Thoracic aorta (tissue), 2 donors: ENCODE data around the gene SMAD4. TPM values are rescaled to one million over a fixed set of nuclear protein-coding genes. Genes with fewer than 3 reads are reported as not detected.

Experiments used
- ATAC-seq: fragments of 150-250 bp; one replicate; pipeline ENCODE4 v1.8.0; 2017; ENCODE audit warnings: low read depth; ENCODE audit not compliant: insufficient number of reproducible peaks, low FRiP score
- DNase-seq: peaks from one replicate; pipeline ENCODE4 v3.0.0-alpha.2; 2020; ENCODE audit warnings: low spot score
- H3K27ac ChIP-seq, 2 donors: fragments of 200-600 bp; sonication (generic); 1 replicate in 1 of 2; 2 replicates in 1 of 2; pipeline ENCODE4 v1.5.1; 2016; ENCODE audit warnings: mild to moderate bottlenecking in 2 of 2, moderate library complexity in 2 of 2
- H3K27me3 ChIP-seq: fragments of 200-600 bp; sonication (generic); replicated peaks from 2 replicates; pipeline ENCODE4 v1.6.0; 2016; ENCODE audit warnings: mild to moderate bottlenecking; ENCODE audit not compliant: insufficient read depth
- H3K36me3 ChIP-seq: fragments of 200-600 bp; sonication (generic); one replicate; pipeline ENCODE4 v1.5.1; 2016
- H3K4me1 ChIP-seq, 2 donors: fragments of 200-600 bp; sonication (generic); 1 replicate in 1 of 2; 2 replicates in 1 of 2; pipeline versions ENCODE4 v1.5.1 to v1.6.0; 2016; ENCODE audit warnings: low read depth in 2 of 2, mild to moderate bottlenecking in 1 of 2; ENCODE audit not compliant: control insufficient read depth in 1 of 2
- H3K4me3 ChIP-seq: fragments of 200-600 bp; sonication (generic); 2 replicates; pipeline ENCODE4 v1.5.1; 2016; ENCODE audit warnings: mild to moderate bottlenecking
- H3K9me3 ChIP-seq: fragments of 200-600 bp; sonication (generic); 2 replicates; pipeline ENCODE4 v1.5.1; 2016
- total RNA-seq, 2 donors: library from RNA; depleted of rRNA; stranded (reverse); fragments of >200 nt; gene quantifications; one replicate each; pipeline versions ENCODE4 v1.1.0 to v1.2.3, GENCODE V29; 2016
- TF ChIP-seq, protein P1 (sequence below): fragments of 200-600 bp; sonication (generic); IDR thresholded peaks from one replicate; pipeline ENCODE4 v1.5.1; 2019; ENCODE audit warnings: antibody characterized with exemption

SMAD4 gene
- total RNA-seq, 2 donors from 2014 or later, result 115 to 155 TPM

DNA sequence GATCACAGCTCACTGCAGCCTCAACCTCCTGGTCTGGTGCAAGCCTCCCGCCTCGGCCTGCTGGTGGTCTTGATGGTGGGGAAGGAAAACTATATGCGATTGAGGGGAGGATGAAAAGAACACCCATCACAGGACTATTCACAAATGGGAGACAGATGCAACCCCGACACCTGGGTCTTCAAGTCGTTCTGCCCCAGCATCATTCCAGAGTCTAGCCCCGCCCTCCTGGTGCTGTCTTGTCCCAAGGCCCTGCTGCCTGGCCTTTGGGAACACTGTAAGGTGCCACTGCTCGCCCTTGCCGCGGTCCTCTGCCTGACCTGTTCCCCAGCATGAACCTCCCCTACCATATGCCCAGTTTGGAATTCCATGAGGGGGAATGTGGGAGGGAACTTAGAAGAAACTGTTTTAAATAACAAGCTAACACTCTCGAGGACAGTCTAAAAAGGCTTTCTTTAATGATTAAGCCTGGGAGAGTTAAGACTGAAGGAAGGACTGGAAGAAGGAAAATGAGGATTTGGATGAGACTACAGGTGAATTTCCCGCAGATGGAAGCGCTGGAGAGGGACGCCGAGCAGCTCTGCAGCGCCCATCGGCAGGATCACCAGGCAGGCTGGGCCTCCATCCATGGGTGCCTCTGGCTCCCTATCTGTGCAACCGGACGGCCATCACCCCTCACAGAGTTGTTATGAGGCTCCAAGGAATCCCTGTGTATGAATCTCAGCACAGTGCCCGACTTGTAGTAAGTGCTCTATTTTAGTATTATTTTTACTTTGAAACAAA is 92.4 kb downstream of the SMAD4 start:
- DNase-seq, result no peak
- H3K4me3 ChIP-seq, result no peak overlapping the region
- no peaks in the 10 kb centered on the region for H3K27me3 ChIP-seq
- H3K9me3 ChIP-seq, result no peaks in the 10 kb centered on the region
- TF ChIP-seq, protein P1, sequence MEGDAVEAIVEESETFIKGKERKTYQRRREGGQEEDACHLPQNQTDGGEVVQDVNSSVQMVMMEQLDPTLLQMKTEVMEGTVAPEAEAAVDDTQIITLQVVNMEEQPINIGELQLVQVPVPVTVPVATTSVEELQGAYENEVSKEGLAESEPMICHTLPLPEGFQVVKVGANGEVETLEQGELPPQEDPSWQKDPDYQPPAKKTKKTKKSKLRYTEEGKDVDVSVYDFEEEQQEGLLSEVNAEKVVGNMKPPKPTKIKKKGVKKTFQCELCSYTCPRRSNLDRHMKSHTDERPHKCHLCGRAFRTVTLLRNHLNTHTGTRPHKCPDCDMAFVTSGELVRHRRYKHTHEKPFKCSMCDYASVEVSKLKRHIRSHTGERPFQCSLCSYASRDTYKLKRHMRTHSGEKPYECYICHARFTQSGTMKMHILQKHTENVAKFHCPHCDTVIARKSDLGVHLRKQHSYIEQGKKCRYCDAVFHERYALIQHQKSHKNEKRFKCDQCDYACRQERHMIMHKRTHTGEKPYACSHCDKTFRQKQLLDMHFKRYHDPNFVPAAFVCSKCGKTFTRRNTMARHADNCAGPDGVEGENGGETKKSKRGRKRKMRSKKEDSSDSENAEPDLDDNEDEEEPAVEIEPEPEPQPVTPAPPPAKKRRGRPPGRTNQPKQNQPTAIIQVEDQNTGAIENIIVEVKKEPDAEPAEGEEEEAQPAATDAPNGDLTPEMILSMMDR, result no peak
- no peaks in the 10 kb centered on the region for H3K36me3 ChIP-seq
- no peak for ATAC-seq
- no peak overlapping the region for H3K27ac ChIP-seq
- H3K4me1 ChIP-seq, result no peaks in the 10 kb centered on the region

DNA sequence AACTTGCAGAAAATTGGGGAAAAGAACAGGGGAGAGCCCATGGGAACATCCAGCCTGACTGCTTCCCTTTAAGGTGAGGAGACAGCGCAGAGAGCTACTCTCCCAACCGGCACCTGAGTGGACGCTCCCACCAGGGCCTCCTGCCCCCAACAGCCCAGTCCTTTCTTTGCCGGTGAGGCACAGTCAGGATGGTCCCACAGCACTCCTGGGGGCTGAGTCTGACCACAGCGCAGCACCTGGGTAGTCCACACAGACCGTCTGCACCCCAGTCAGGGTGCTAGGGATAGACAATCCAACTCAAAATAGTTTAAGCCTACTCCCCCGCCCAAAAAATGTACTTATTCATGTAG is 93.0 kb downstream of the SMAD4 start:
- no peaks in the 10 kb centered on the region for H3K27me3 ChIP-seq
- no peaks in the 10 kb centered on the region for H3K4me1 ChIP-seq
- H3K4me3 ChIP-seq, result no peak overlapping the region
- H3K27ac ChIP-seq, result no peak overlapping the region
- TF ChIP-seq, protein P1, result no peak
- no peaks in the 10 kb centered on the region for H3K36me3 ChIP-seq
- no peak for ATAC-seq
- no peak for DNase-seq
- no peaks in the 10 kb centered on the region for H3K9me3 ChIP-seq

DNA sequence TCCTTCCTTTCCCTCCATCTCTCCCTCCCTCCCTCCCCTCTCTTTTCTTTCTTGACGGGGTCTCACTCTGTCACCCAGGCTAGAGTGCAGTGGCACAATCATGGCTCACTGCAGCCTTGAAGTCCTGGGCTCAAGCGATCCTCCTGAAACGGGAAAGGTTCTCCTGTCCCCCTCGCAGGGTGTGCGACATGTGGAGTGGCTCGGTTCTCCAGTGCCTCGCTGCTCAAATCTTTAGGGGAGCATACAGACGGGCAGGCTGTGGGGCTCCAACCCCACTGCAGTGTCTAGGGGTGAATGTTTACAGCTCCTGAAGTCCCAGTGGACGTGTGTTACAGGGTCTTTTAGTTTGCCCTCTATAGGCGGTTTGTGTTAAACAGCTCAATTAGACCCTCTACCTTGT is 93.5 kb downstream of the SMAD4 start:
- ATAC-seq (no peak), DNase-seq (no peak)
- no peaks in the 10 kb centered on the region for H3K9me3 ChIP-seq
- H3K36me3 ChIP-seq, result no peaks in the 10 kb centered on the region
- no peak overlapping the region for H3K27ac ChIP-seq
- H3K27me3 ChIP-seq, result no peaks in the 10 kb centered on the region
- H3K4me1 ChIP-seq, result no peaks in the 10 kb centered on the region
- no peak overlapping the region for H3K4me3 ChIP-seq
- TF ChIP-seq, protein P1, result no peak

DNA sequence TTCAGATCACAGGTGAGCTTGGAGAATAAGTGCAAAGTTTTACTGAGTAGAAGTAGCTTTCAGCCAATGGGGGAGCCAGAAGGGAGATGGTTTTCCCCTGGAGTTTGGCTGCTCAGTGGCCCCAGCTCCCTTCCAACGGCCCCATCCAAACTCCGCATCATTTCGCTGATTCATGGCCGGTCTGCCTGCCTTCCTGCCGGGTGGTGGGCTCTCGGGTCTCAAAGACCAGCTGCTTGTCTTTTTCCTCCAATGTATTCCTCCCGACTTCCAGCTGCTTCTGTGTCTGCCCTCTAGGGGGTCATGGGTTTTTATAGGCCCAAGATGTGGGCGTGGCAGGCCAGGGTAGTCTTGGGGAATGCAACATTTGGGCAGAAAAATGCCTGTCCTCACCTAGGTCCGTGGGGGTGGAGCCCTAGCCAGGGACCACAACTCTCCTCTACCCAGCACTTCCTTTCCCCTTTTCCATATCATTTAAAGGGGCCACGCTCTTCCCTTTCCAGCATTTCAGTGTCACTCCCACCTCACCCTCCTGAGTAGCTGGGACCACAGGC is 94.0 kb downstream of the SMAD4 start:
- no peaks in the 10 kb centered on the region for H3K27me3 ChIP-seq
- no peak overlapping the region for H3K4me3 ChIP-seq
- H3K36me3 ChIP-seq, result no peaks in the 10 kb centered on the region
- DNase-seq (no peak), ATAC-seq (no peak)
- TF ChIP-seq, protein P1, result no peak
- no peaks in the 10 kb centered on the region for H3K4me1 ChIP-seq
- no peak overlapping the region for H3K27ac ChIP-seq
- H3K9me3 ChIP-seq, result no peaks in the 10 kb centered on the region

DNA sequence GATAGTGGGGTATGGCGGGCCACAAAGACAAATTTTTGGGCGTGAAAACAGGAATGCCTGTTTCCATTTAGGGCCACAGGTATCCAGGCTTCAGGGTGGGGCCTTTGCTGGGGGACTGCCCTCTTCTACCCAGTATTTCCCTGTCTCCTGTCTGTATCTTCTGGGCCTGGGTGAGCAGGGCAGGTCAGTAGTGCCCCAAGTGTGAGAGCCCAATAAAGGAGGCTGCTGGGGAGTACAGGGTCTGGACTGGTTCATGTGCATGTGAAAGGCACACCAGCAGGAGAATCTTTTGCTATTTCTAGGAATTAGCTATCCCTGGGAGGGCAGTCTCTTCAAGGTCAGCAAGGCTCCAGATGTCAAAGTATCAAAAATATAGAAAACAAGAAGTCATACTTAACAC is 96.0 kb downstream of the SMAD4 start:
- DNase-seq (no peak), ATAC-seq (no peak)
- Histone ChIP-seq H3K9me3 (no peaks in the 10 kb centered on the region), H3K27ac (no peak overlapping the region), H3K4me3 (no peak overlapping the region), H3K4me1 (no peaks in the 10 kb centered on the region), H3K36me3 (no peaks in the 10 kb centered on the region), H3K27me3 (no peaks in the 10 kb centered on the region)
- TF ChIP-seq, protein P1, result no peak
